Stimulated activated naive B cell treated with anti-CD40 and anti-IgM and Interleukin-4, amounts not matched to agents 10 μg/mL and 1 μg/mL and 100 μg/mL, for 72 hours (primary cell): ENCODE measurements around the gene THEM5.
A peak's percentile ranks its signal among the peaks of the same experiment; 100 is the strongest.

ENCODE experiments used
- ATAC-seq, 2 donors: fragments of 150-1000 bp; cut with Tn5 transposase; replicated peaks; 2 replicates each; pipeline ENCODE4 v1.10.0; 2021; ENCODE audit warnings: moderate library complexity in 1 of 2
- DNase-seq: peaks from one replicate; pipeline ENCODE4 v3.0.0; 2021
- H3K27ac Mint-ChIP-seq: one replicate; pipeline ENCODE4 v1.8.0; 2022; ENCODE audit warnings: mild to moderate bottlenecking, mixed read lengths
- H3K27me3 Mint-ChIP-seq, 2 donors: one replicate each; pipeline ENCODE4 v1.8.0; 2022; ENCODE audit warnings: mixed read lengths in 2 of 2
- H3K36me3 Mint-ChIP-seq, 2 donors: one replicate each; pipeline ENCODE4 v1.8.0; 2022; ENCODE audit warnings: mixed read lengths in 2 of 2, mild to moderate bottlenecking in 1 of 2
- H3K4me1 Mint-ChIP-seq, 2 donors: one replicate each; pipeline ENCODE4 v1.8.0; 2022; ENCODE audit warnings: mixed read lengths in 2 of 2, mild to moderate bottlenecking in 1 of 2
- H3K4me3 Mint-ChIP-seq, 2 donors: one replicate each; pipeline ENCODE4 v1.8.0; 2022; ENCODE audit warnings: mild to moderate bottlenecking in 2 of 2, mixed read lengths in 2 of 2, moderate library complexity in 1 of 2
- H3K9me3 Mint-ChIP-seq, 2 donors: one replicate each; pipeline ENCODE4 v1.8.0; 2022; ENCODE audit warnings: mixed read lengths in 2 of 2, mild to moderate bottlenecking in 1 of 2

The THEM5 gene

GRCh38 chr1:151829352-151830046, 24.0 kb downstream of the THEM5 start:
- H3K27ac Mint-ChIP-seq: peak overlapping the region; percentile 6
- no peak for ATAC-seq
- H3K36me3 Mint-ChIP-seq: no peaks in the 10 kb centered on the region
- H3K27me3 Mint-ChIP-seq: peaks cover 24 to 38% of the 10 kb centered on the region in 2 donors
- H3K4me3 Mint-ChIP-seq: peak overlapping the region in 1 of 2 donors; percentile 1
- DNase-seq: no peak
- peaks cover 22 to 37% of the 10 kb centered on the region in 2 donors for H3K4me1 Mint-ChIP-seq
- no peaks in the 10 kb centered on the region for H3K9me3 Mint-ChIP-seq

- DNase-seq (no peak), ATAC-seq (no peak)
- peak overlapping the region in 1 of 2 donors; percentile 1 for H3K4me3 Mint-ChIP-seq
- no peak overlapping the region for H3K27ac Mint-ChIP-seq
- peaks cover 22 to 37% of the 10 kb centered on the region in 2 donors for H3K4me1 Mint-ChIP-seq
- no peaks in the 10 kb centered on the region for H3K9me3 Mint-ChIP-seq
- H3K27me3 Mint-ChIP-seq: peaks cover 28 to 40% of the 10 kb centered on the region in 2 donors
- no peaks in the 10 kb centered on the region for H3K36me3 Mint-ChIP-seq
These were observed 24.6 kb downstream of the THEM5 start for GRCh38 chr1:151828921-151829320.

GRCh38 chr1:151827853-151828252, 25.7 kb downstream of the THEM5 start:
- Mint-ChIP-seq H3K27me3 (peaks cover 29 to 48% of the 10 kb centered on the region in 2 donors), H3K4me3 (no peak overlapping the region), H3K9me3 (no peaks in the 10 kb centered on the region), H3K27ac (no peak overlapping the region), H3K4me1 (peaks cover 22 to 31% of the 10 kb centered on the region in 2 donors), H3K36me3 (no peaks in the 10 kb centered on the region)
- no peak for ATAC-seq
- no peak for DNase-seq

- H3K9me3 Mint-ChIP-seq: no peaks in the 10 kb centered on the region
- no peaks in the 10 kb centered on the region for H3K36me3 Mint-ChIP-seq
- ATAC-seq: no peak
- peaks cover 23 to 42% of the 10 kb centered on the region in 2 donors for H3K27me3 Mint-ChIP-seq
- H3K27ac Mint-ChIP-seq: no peak overlapping the region
- H3K4me3 Mint-ChIP-seq: no peak overlapping the region
- peaks cover 25 to 44% of the 10 kb centered on the region in 2 donors for H3K4me1 Mint-ChIP-seq
- no peak for DNase-seq
These were observed 27.5 kb downstream of the THEM5 start for GRCh38 chr1:151825751-151826660.

- Mint-ChIP-seq H3K4me1 (peaks cover 20 to 41% of the 10 kb centered on the region in 2 donors), H3K4me3 (no peak overlapping the region)
These were observed 28.3 kb downstream of the THEM5 start for GRCh38 chr1:151825204-151825603.

DNA sequence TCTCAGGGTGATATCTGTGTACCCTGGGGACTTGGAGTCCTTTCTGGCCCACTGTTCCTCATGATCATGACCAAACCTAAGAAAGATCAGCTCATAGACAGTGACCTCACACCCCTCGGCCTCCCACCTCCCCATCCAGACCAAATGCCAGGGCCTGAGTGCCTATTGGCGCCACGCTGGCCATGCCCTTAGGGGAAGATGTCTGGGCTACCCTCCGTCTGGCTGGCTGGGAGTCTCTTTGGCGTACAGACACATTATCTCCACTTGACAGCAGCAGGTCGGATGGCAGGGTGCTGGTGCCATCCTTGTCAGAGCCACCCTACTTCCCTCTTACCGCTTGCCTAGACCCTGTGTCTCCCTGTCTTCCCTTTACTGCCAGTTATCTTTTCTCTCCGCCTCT, 30.3 kb downstream of the THEM5 start:
- peaks cover 9 to 26% of the 10 kb centered on the region in 2 donors for H3K4me1 Mint-ChIP-seq
- no peak overlapping the region for H3K4me3 Mint-ChIP-seq
- ATAC-seq: no peak
- H3K9me3 Mint-ChIP-seq: no peaks in the 10 kb centered on the region
- H3K27me3 Mint-ChIP-seq: peaks cover 18 to 30% of the 10 kb centered on the region in 2 donors
- no peak for DNase-seq
- H3K27ac Mint-ChIP-seq: no peak overlapping the region
- no peaks in the 10 kb centered on the region for H3K36me3 Mint-ChIP-seq

More at GRCh38 chr1:151825204-151825603, 28.3 kb downstream of the THEM5 start:
- Mint-ChIP-seq H3K27ac (no peak overlapping the region), H3K27me3 (peaks cover 23 to 42% of the 10 kb centered on the region in 2 donors), H3K36me3 (no peaks in the 10 kb centered on the region), H3K9me3 (no peaks in the 10 kb centered on the region)
- DNase-seq (no peak), ATAC-seq (no peak)

- peaks cover 14 to 26% of the 10 kb centered on the region in 2 donors for H3K27me3 Mint-ChIP-seq
- ATAC-seq (peak; percentile 22 to 42), DNase-seq (no peak)
- no peaks in the 10 kb centered on the region for H3K36me3 Mint-ChIP-seq
- no peak overlapping the region for H3K27ac Mint-ChIP-seq
- no peaks in the 10 kb centered on the region for H3K9me3 Mint-ChIP-seq
- H3K4me3 Mint-ChIP-seq: no peak overlapping the region
- peaks cover 6 to 23% of the 10 kb centered on the region in 2 donors for H3K4me1 Mint-ChIP-seq
These were observed 31.1 kb downstream of the THEM5 start for GRCh38 chr1:151822404-151822803.

GRCh38 chr1:151820940-151821339, 32.6 kb downstream of the THEM5 start:
- Mint-ChIP-seq H3K4me1 (peaks cover 9 to 30% of the 10 kb centered on the region in 2 donors), H3K27me3 (peaks cover 19 to 34% of the 10 kb centered on the region in 2 donors), H3K4me3 (no peak overlapping the region), H3K9me3 (no peaks in the 10 kb centered on the region), H3K27ac (no peak overlapping the region), H3K36me3 (no peaks in the 10 kb centered on the region)
- ATAC-seq (no peak), DNase-seq (no peak)

- Mint-ChIP-seq H3K9me3 (no peaks in the 10 kb centered on the region), H3K36me3 (no peaks in the 10 kb centered on the region), H3K4me1 (peaks cover 10 to 34% of the 10 kb centered on the region in 2 donors), H3K27me3 (peaks cover 20 to 30% of the 10 kb centered on the region in 2 donors), H3K27ac (no peak overlapping the region), H3K4me3 (no peak overlapping the region)
- ATAC-seq: no peak
- DNase-seq: no peak
These were observed 33.4 kb downstream of the THEM5 start for GRCh38 chr1:151819976-151820623.

DNA sequence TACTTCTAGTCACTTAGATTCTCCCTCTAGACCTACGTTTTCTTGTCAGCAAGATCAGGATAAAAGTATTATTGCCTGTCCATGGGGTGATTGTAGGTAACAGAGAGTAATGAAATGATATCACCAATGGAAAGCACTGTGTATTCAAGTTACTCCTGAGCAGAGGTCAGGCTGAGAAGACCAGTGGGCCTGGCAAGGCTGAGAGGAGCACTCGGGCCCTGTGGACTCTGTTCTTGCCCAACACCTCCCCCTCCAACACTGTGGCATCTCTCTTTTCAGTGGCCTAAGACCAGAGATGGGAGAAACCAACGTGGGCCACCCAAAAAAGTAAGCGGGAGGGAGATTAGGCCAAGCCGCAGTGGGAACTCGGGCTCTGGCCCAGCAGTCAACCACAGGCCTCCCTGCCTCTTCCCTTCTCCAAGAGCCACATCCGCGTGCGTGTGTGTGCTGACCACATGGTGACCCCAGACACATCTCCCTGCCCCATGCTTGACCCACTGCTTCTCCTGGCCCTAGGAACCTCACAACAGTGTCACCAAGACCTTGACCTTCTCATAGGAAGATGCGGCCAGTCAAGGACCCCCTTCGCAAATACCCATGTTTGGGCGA, 34.2 kb downstream of the THEM5 start:
- no peaks in the 10 kb centered on the region for H3K9me3 Mint-ChIP-seq
- DNase-seq (no peak), ATAC-seq (no peak)
- H3K36me3 Mint-ChIP-seq: no peaks in the 10 kb centered on the region
- H3K4me1 Mint-ChIP-seq: peaks cover 10 to 34% of the 10 kb centered on the region in 2 donors
- H3K27me3 Mint-ChIP-seq: peaks cover 21 to 31% of the 10 kb centered on the region in 2 donors
- H3K27ac Mint-ChIP-seq: no peak overlapping the region
- H3K4me3 Mint-ChIP-seq: no peak overlapping the region

DNA sequence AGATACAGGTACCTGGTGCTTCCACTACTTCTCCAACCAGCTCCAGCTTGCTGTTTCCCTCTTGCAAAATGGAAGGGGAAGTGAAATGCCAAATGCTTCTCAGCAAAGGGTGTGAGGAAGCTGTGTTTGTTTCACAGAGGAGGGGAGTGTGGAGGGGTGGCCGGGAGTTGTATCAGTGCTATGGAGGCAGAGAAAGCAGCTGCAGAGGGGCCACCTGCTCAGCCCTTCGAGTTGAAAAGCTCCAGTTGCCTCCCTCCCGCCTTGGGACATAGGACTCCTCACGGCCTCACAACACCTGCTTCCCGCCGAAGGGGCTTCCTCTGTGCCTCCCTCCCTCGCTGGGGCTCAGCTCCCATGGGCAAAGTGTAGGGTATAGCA, 36.2 kb downstream of the THEM5 start:
- Mint-ChIP-seq H3K27me3 (peaks cover 18 to 21% of the 10 kb centered on the region in 2 donors), H3K9me3 (no peaks in the 10 kb centered on the region), H3K4me1 (peaks cover 10 to 29% of the 10 kb centered on the region in 2 donors), H3K36me3 (no peaks in the 10 kb centered on the region), H3K27ac (no peak overlapping the region), H3K4me3 (no peak overlapping the region)
- ATAC-seq: peak; percentile 34 to 51
- DNase-seq: no peak

DNA sequence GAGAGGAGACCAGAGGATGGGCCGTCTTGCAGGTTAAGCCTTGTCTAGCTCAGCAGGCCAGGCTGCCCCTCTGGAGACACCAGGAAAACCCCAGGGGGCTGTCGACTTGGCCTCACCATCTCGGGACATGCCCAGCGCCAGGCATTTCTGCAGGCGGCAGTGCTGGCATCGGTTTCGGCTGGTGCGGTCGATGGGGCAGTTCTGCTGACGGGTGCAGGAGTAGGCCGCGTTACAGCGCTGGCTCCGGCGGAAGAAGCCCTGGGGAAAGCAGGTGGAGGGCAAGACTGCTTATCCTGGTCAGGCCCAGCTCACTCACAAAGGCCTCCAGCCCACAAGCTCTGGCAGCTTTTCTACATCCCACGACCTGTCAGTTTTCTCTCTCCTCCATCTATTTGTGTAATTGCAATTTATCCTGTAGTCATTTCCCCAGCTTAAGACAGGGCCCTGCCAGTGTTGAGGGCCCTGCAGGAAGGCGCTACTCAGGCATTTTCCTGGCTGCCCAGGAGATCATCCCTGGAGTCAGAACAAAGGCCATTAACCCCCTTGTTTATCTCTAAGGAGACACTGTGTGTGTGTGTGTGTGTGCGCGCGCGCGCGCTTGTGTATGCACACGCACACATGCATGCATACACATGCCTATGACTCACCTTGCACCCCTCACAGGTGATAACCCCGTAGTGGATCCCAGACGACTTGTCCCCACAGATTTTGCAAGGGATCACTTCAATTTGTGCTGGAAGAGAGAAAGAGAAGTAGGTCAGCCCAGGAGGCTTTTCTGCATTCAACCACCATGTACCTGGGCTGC, 36.8 kb downstream of the THEM5 start:
- peaks cover 18 to 21% of the 10 kb centered on the region in 2 donors for H3K27me3 Mint-ChIP-seq
- DNase-seq (no peak), ATAC-seq (no peak)
- no peak overlapping the region for H3K4me3 Mint-ChIP-seq
- H3K36me3 Mint-ChIP-seq: no peaks in the 10 kb centered on the region
- H3K9me3 Mint-ChIP-seq: no peaks in the 10 kb centered on the region
- peaks cover 8 to 23% of the 10 kb centered on the region in 2 donors for H3K4me1 Mint-ChIP-seq
- H3K27ac Mint-ChIP-seq: no peak overlapping the region

DNA sequence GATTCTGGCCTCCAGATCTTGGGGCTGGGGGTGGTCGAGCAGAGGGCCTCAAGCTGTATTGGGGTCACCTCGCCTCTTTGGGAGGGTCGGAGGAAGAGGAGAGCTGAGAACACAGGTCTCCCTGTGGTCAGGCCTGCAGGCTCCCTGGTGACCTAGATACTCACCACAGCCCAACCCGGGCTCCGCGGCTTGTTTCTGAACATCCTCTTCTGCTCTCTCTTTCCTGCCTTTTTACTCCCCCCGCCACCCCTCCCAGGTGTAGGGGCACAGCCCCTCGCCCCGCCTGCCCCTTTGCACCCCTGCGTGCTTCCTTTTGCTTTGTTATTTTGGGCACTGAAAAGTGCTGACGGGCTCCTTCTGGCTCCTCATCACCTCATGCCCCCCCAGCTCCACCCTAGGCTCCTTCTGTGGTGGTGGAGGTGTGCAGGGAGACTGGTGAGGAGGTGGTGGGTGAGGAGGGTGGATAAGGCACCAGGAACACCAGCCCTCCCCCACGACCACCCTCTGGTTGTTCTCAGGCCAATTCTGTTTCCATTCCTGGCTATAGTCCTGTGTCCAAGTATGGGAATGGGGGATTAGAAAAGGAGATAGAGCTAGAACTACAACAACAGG, 37.7 kb downstream of the THEM5 start:
- Mint-ChIP-seq H3K36me3 (no peaks in the 10 kb centered on the region), H3K27me3 (peaks cover 18 to 21% of the 10 kb centered on the region in 2 donors), H3K4me3 (no peak overlapping the region), H3K9me3 (no peaks in the 10 kb centered on the region), H3K27ac (no peak overlapping the region), H3K4me1 (peaks cover 6 to 15% of the 10 kb centered on the region in 2 donors)
- ATAC-seq: no peak
- DNase-seq: no peak
